K562 (cell line): Measurements from ENCODE around the gene OR9A2. TPM values are rescaled to one million over a fixed set of nuclear protein-coding genes. Genes with fewer than 3 reads are reported as not detected.
A peak's percentile ranks its signal among the peaks of the same experiment; 100 is the strongest.
"Not testable (repeated sequence)": the region's sequence is repeated elsewhere in the genome, so short reads cannot be mapped to it uniquely, and the experiment has no call there.

ENCODE experiments used
- ATAC-seq: fragments of 200-7000 bp; cut with Tn5 transposase; 3 replicates; pipeline ENCODE4 v1.9.1; 2020; ENCODE audit warnings: moderate library complexity
- BruUV-seq: library from RNA; stranded (reverse); fragments of 400-500 nt; replicated peaks from 2 replicates; lab custom pipeline; 2021; lab: Mats Ljungman, UMichigan
- CTCF ChIA-PET: fragments of 300-600 bp; formaldehyde crosslinking; extraction: SDS; loops from one replicate; lab custom pipeline; 2021; ENCODE audit warnings: low intra/inter-chr PET ratio; lab: Yijun Ruan, JAX
- POLR2A ChIA-PET: fragments of 300-600, 350-650 bp; sonication (Branson Sonifier 250); formaldehyde crosslinking; extraction: SDS; loops from one replicate; lab custom pipeline; 2021; ENCODE audit warnings: antibody characterized with exemption, inconsistent platforms; lab: Yijun Ruan, JAX
- DNase-seq, 4 experiments: peaks; one replicate each; pipeline versions ENCODE4 v3.0.0 to v3.0.0-alpha.2; 2011 to 2018; ENCODE audit warnings: low spot score in 3 of 4, mixed read lengths in 3 of 4; ENCODE audit errors: extremely low read depth in 1 of 4
- FAIRE-seq: peaks from 2 replicates; lab custom pipeline; 2011; peaks lifted over from hg19 to GRCh38; lab: Jason Lieb, UNC
- H2AFZ ChIP-seq: 2 replicates; pipeline ENCODE4 v1.6.0; 2011; ENCODE audit warnings: low read depth, low read length, control low read depth, inconsistent platforms
- H3K27ac ChIP-seq: fragments of 200-600 bp; 3 replicates; pipeline ENCODE4 v1.8.0; 2011; ENCODE audit warnings: low read depth, mild to moderate bottlenecking, control low read depth, inconsistent platforms, low read length, moderate library complexity, mixed read lengths; ENCODE audit errors: extremely low read depth
- H3K27me3 ChIP-seq, 2 experiments: fragments of 300-600 bp in 1 of 2; 2 replicates in 1 of 2; 3 replicates in 1 of 2; pipeline versions ENCODE4 v1.6.0 to v1.8.0; 2011; ENCODE audit warnings: inconsistent platforms in 2 of 2, low read length in 2 of 2, mild to moderate bottlenecking in 1 of 2, mixed read lengths in 1 of 2, moderate library complexity in 1 of 2; ENCODE audit not compliant: control insufficient read depth in 2 of 2, insufficient read depth in 2 of 2
- H3K36me3 ChIP-seq: fragments of 300-600 bp; 3 replicates; pipeline ENCODE4 v1.8.0; 2011; ENCODE audit warnings: mild to moderate bottlenecking, low read length, inconsistent platforms; ENCODE audit not compliant: control insufficient read depth, insufficient read depth
- H3K4me1 ChIP-seq, 2 experiments: fragments of 200-600 bp in 1 of 2; replicated peaks in 1 of 2; 2 replicates in 1 of 2; 3 replicates in 1 of 2; pipeline versions ENCODE4 v1.5.1 to v1.8.0; 2011; ENCODE audit warnings: inconsistent platforms in 2 of 2, low read length in 2 of 2, mild to moderate bottlenecking in 1 of 2, mixed read lengths in 1 of 2, moderate library complexity in 1 of 2; ENCODE audit not compliant: control insufficient read depth in 2 of 2, insufficient read depth in 2 of 2
- H3K4me2 ChIP-seq: 2 replicates; pipeline ENCODE4 v1.6.1; 2011; ENCODE audit warnings: low read length, control low read depth, inconsistent platforms, mixed read lengths; ENCODE audit not compliant: insufficient read depth
- H3K4me3 ChIP-seq: fragments of 200-600 bp; sonication (generic), shearing (Covaris generic); 2 replicates; pipeline ENCODE4 v1.5.1; 2016; ENCODE audit warnings: control low read depth, inconsistent platforms
- H3K79me2 ChIP-seq: fragments of 200-600 bp; 3 replicates; pipeline ENCODE4 v1.8.0; 2011; ENCODE audit warnings: low read length, inconsistent platforms; ENCODE audit not compliant: control insufficient read depth, insufficient read depth
- H3K9ac ChIP-seq, 2 experiments: 2 replicates each; pipeline versions ENCODE4 v1.6.0 to v1.6.1; 2011; ENCODE audit warnings: low read depth in 2 of 2, low read length in 2 of 2, control low read depth in 1 of 2, inconsistent platforms in 1 of 2, mild to moderate bottlenecking in 1 of 2, mixed read lengths in 1 of 2; ENCODE audit not compliant: insufficient read depth in 1 of 2
- H3K9me1 ChIP-seq: one replicate; pipeline ENCODE4 v1.6.0; 2011; ENCODE audit warnings: inconsistent platforms, mild to moderate bottlenecking, low read length, moderate library complexity; ENCODE audit not compliant: control insufficient read depth, insufficient read depth
- H3K9me3 ChIP-seq: replicated peaks from 2 replicates; pipeline ENCODE4 v1.5.1; 2011; ENCODE audit warnings: low read depth, low read length, inconsistent platforms; ENCODE audit not compliant: control insufficient read depth, insufficient read depth
- H4K20me1 ChIP-seq: replicated peaks from 2 replicates; pipeline ENCODE4 v1.6.1; 2011; ENCODE audit warnings: low read length, inconsistent platforms, mixed read lengths; ENCODE audit not compliant: control insufficient read depth, insufficient read depth
- ADNP ChIP-seq: fragments of 200-800 bp; sonication (Bioruptor generic); IDR thresholded peaks from 2 replicates; pipeline ENCODE4 v1.6.1; 2016; ENCODE audit warnings: missing genetic modification characterization, missing compliant biosample characterization
- BCOR ChIP-seq: fragments of 450-650 bp; IDR thresholded peaks from 2 replicates; pipeline ENCODE4 v1.6.1; 2016
- KDM1A ChIP-seq, 2 experiments: fragments of 450-650 bp; IDR thresholded peaks; 2 replicates each; pipeline ENCODE4 v1.6.1; 2016; ENCODE audit warnings: mild to moderate bottlenecking in 2 of 2
- RBM25 ChIP-seq: fragments of 200-400 bp; formaldehyde crosslinking; IDR thresholded peaks from 2 replicates; pipeline ENCODE4 v1.6.1; 2018; ENCODE audit warnings: low read length, low read depth, moderate library complexity; ENCODE audit not compliant: severe bottlenecking
- ZNF146 ChIP-seq: IDR thresholded peaks from one replicate; pipeline ENCODE4 v1.6.1; 2018; ENCODE audit warnings: missing compliant biosample characterization; ENCODE audit not compliant: unreplicated experiment
- WGBS: fragments of 100-300 bp; shearing (Covaris generic); methylation state at CpG from one replicate; pipeline ENCODE4 v1.1.6; 2016; ENCODE audit warnings: low coverage, mixed read lengths; ENCODE audit not compliant: insufficient coverage; ENCODE audit errors: missing lambda C conversion rate; 5-methylcytosine and 5-hydroxymethylcytosine counted together
- in situ Hi-C: fragments of 300-500 bp; cut with MboI; formaldehyde crosslinking; loops from 4 replicates; pipeline ENCODE4 v1.15.0; 2018; ENCODE audit warnings: inconsistent platforms, mixed read lengths
- intact Hi-C: fragments of 100-400 bp; cut with micrococcal nuclease; formaldehyde crosslinking; loops from 2 replicates; pipeline ENCODE4 v1.14.2; 2022
- polyA plus RNA-seq, 8 experiments: library from polyadenylated mRNA; depleted of rRNA in 4 of 8; stranded (reverse) in 5 of 8; unstranded in 3 of 8; fragments of >200 nt; fragmentation: Nextera tagmentation in 2 of 8; fragmentation: Illumina TruSeq in 1 of 8; extraction: Ambion mirVana in 2 of 8; extraction: Trizol in 1 of 8; gene quantifications; 2 replicates each; pipeline versions ENCODE4 v1.2.1 to v1.2.3, GENCODE V29; 2011 to 2014; ENCODE audit warnings: inconsistent platforms in 1 of 8, missing spikeins in 1 of 8
- total RNA-seq, 7 experiments: library from RNA; depleted of rRNA in 6 of 7; stranded (reverse); fragments of >200 nt in 6 of 7; fragmentation: Illumina TruSeq in 2 of 7; extraction: Trizol in 2 of 7; gene quantifications; 2 replicates each; pipeline versions ENCODE4 v1.2.1 to v1.2.3, GENCODE V29; 2011 to 2021; ENCODE audit warnings: low replicate concordance in 1 of 7

OR9A2 gene
- total and polyA plus RNA-seq, 9 of the 15 experiments (the other 6 are each of a cell fraction or from before 2014, with no cell fraction given), result not detected

- not testable (repeated sequence) for H3K4me3 ChIP-seq, H3K27me3 ChIP-seq, FAIRE-seq, H3K9me3 ChIP-seq
- POLR2A ChIA-PET, result interaction anchor here (0.8 kb wide), 1 partner anchor 47 kb away, joined by 3 read pairs; no protein-coding TSS in a partner anchor
- TF ChIP-seq ADNP (tag), result peak; percentile 65; the same call in 1 of the 2 replicates
- peak; percentile 49 to 78 for TF ChIP-seq KDM1A (IDR thresholded peaks at IDR 0.05)
- TF ChIP-seq BCOR, result peak; percentile 81
- TF ChIP-seq ZNF146 (CRISPR knock-in tag), result peak; percentile 99
- TF ChIP-seq RBM25, result peak; percentile 89
- TF ChIP-seq, all 486 proteins: peak for 5; not testable (repeated sequence) for 481
- in situ Hi-C loops, H2AFZ ChIP-seq, H3K79me2 ChIP-seq, H3K4me2 ChIP-seq, H3K27ac ChIP-seq, ATAC-seq, DNase-seq, intact Hi-C loops, H3K9me1 ChIP-seq, H3K9ac ChIP-seq, CTCF ChIA-PET, H4K20me1 ChIP-seq, H3K4me1 ChIP-seq, H3K36me3 ChIP-seq, BruUV-seq: not testable (repeated sequence)
- 23% methylated on average over 4 of the region's 4 CpGs for WGBS
Measured at GRCh38 chr7:142978402-142978801, 48.5 kb downstream of the OR9A2 start.

Other genes with a start within 250 kb of the OR9A2 start
Only the 7 nearest of the 10 such genes appear.
- 0.04 and 0.36 TPM in 2 replicates for gene TRPV6, start 141.4 kb downstream of the OR9A2 start, total RNA-seq (2014; rRNA removed)
- gene TRPV6, start 141.4 kb downstream of the OR9A2 start, total RNA-seq (2014; rRNA removed; fragmentation: Illumina TruSeq; extraction: Trizol), result 0.11 and 0.51 TPM in 2 replicates
- 0.04 and 0.11 TPM in 2 replicates for gene TRPV6, start 141.4 kb downstream of the OR9A2 start, total RNA-seq (2015; rRNA removed; fragmentation: Illumina TruSeq; extraction: Trizol)
- gene TRPV6, start 141.4 kb downstream of the OR9A2 start, total RNA-seq (2021), result 0.18 and 0.81 TPM in 2 replicates
- 0.08 and 0.37 TPM in 2 replicates for gene TRPV6, start 141.4 kb downstream of the OR9A2 start, polyA plus RNA-seq (2011; rRNA removed)
- 0.25 and 0.26 TPM in 2 replicates for gene TRPV6, start 141.4 kb downstream of the OR9A2 start, polyA plus RNA-seq (2014; fragmentation: Illumina TruSeq; extraction: Trizol)
- gene TRPV6, start 141.4 kb downstream of the OR9A2 start, polyA plus RNA-seq (2014; fragmentation: Nextera tagmentation; extraction: Ambion mirVana), result under 1 TPM; 0.04 to 0.06 TPM
- 0.22 and 0.32 TPM in 2 replicates for gene TRPV6, start 141.4 kb downstream of the OR9A2 start, polyA plus RNA-seq (2014; rRNA removed)
- gene TRPV5, start 93.4 kb downstream of the OR9A2 start, total RNA-seq (2014; rRNA removed), result not detected in 2 replicates
- not detected in 2 replicates for gene TRPV5, start 93.4 kb downstream of the OR9A2 start, total RNA-seq (2014; rRNA removed; fragmentation: Illumina TruSeq; extraction: Trizol)
- gene TRPV5, start 93.4 kb downstream of the OR9A2 start, total RNA-seq (2015; rRNA removed; fragmentation: Illumina TruSeq; extraction: Trizol), result not detected in 2 replicates
- not detected in 2 replicates for gene TRPV5, start 93.4 kb downstream of the OR9A2 start, total RNA-seq (2021)
- gene TRPV5, start 93.4 kb downstream of the OR9A2 start, polyA plus RNA-seq (2011; rRNA removed), result 0.12 TPM in 1 of 2 replicates, not detected in the other
- 0.04 TPM in 1 of 2 replicates, not detected in the other for gene TRPV5, start 93.4 kb downstream of the OR9A2 start, polyA plus RNA-seq (2014; fragmentation: Illumina TruSeq; extraction: Trizol)
- not detected for gene TRPV5, start 93.4 kb downstream of the OR9A2 start, polyA plus RNA-seq (2014; fragmentation: Nextera tagmentation; extraction: Ambion mirVana)
- not detected in 2 replicates for gene TRPV5, start 93.4 kb downstream of the OR9A2 start, polyA plus RNA-seq (2014; rRNA removed)
- not detected in 2 replicates for gene LLCFC1, start 87.6 kb downstream of the OR9A2 start, total RNA-seq (2014; rRNA removed)
- not detected in 2 replicates for gene LLCFC1, start 87.6 kb downstream of the OR9A2 start, total RNA-seq (2014; rRNA removed; fragmentation: Illumina TruSeq; extraction: Trizol)
- not detected in 2 replicates for gene LLCFC1, start 87.6 kb downstream of the OR9A2 start, total RNA-seq (2015; rRNA removed; fragmentation: Illumina TruSeq; extraction: Trizol)
- gene LLCFC1, start 87.6 kb downstream of the OR9A2 start, total RNA-seq (2021), result not detected in 2 replicates
- gene LLCFC1, start 87.6 kb downstream of the OR9A2 start, polyA plus RNA-seq (2011; rRNA removed), result not detected in 2 replicates
- gene LLCFC1, start 87.6 kb downstream of the OR9A2 start, polyA plus RNA-seq (2014; fragmentation: Illumina TruSeq; extraction: Trizol), result not detected in 2 replicates
- not detected for gene LLCFC1, start 87.6 kb downstream of the OR9A2 start, polyA plus RNA-seq (2014; fragmentation: Nextera tagmentation; extraction: Ambion mirVana)
- not detected in 2 replicates for gene LLCFC1, start 87.6 kb downstream of the OR9A2 start, polyA plus RNA-seq (2014; rRNA removed)
- 15.9 and 22.0 TPM in 2 replicates for gene KEL, start 64.8 kb downstream of the OR9A2 start, total RNA-seq (2014; rRNA removed)
- 19.2 and 19.3 TPM in 2 replicates for gene KEL, start 64.8 kb downstream of the OR9A2 start, total RNA-seq (2014; rRNA removed; fragmentation: Illumina TruSeq; extraction: Trizol)
- gene KEL, start 64.8 kb downstream of the OR9A2 start, total RNA-seq (2015; rRNA removed; fragmentation: Illumina TruSeq; extraction: Trizol), result 22.2 and 25.5 TPM in 2 replicates
- gene KEL, start 64.8 kb downstream of the OR9A2 start, total RNA-seq (2021), result 28.7 and 34.3 TPM in 2 replicates
- 47.4 and 72.0 TPM in 2 replicates for gene KEL, start 64.8 kb downstream of the OR9A2 start, polyA plus RNA-seq (2011; rRNA removed)
- gene KEL, start 64.8 kb downstream of the OR9A2 start, polyA plus RNA-seq (2014; fragmentation: Illumina TruSeq; extraction: Trizol), result 33.8 and 35.3 TPM in 2 replicates
- gene KEL, start 64.8 kb downstream of the OR9A2 start, polyA plus RNA-seq (2014; fragmentation: Nextera tagmentation; extraction: Ambion mirVana), result 10 to 100 TPM in 1 of 2 experiments, 1 to 10 TPM in 1; 9.0 to 18.9 TPM
- gene KEL, start 64.8 kb downstream of the OR9A2 start, polyA plus RNA-seq (2014; rRNA removed), result 33.1 and 36.7 TPM in 2 replicates
- not detected in 2 replicates for gene OR6V1, start 25.2 kb upstream of the OR9A2 start, total RNA-seq (2014; rRNA removed)
- gene OR6V1, start 25.2 kb upstream of the OR9A2 start, total RNA-seq (2014; rRNA removed; fragmentation: Illumina TruSeq; extraction: Trizol), result not detected in 2 replicates
- gene OR6V1, start 25.2 kb upstream of the OR9A2 start, total RNA-seq (2015; rRNA removed; fragmentation: Illumina TruSeq; extraction: Trizol), result not detected in 2 replicates
- gene OR6V1, start 25.2 kb upstream of the OR9A2 start, total RNA-seq (2021), result not detected in 2 replicates
- not detected in 2 replicates for gene OR6V1, start 25.2 kb upstream of the OR9A2 start, polyA plus RNA-seq (2011; rRNA removed)
- gene OR6V1, start 25.2 kb upstream of the OR9A2 start, polyA plus RNA-seq (2014; fragmentation: Illumina TruSeq; extraction: Trizol), result not detected in 2 replicates
- not detected for gene OR6V1, start 25.2 kb upstream of the OR9A2 start, polyA plus RNA-seq (2014; fragmentation: Nextera tagmentation; extraction: Ambion mirVana)
- not detected in 2 replicates for gene OR6V1, start 25.2 kb upstream of the OR9A2 start, polyA plus RNA-seq (2014; rRNA removed)
- gene PIP, start 104.9 kb upstream of the OR9A2 start, total RNA-seq (2014; rRNA removed), result not detected in 2 replicates
- gene PIP, start 104.9 kb upstream of the OR9A2 start, total RNA-seq (2014; rRNA removed; fragmentation: Illumina TruSeq; extraction: Trizol), result not detected in 2 replicates
- gene PIP, start 104.9 kb upstream of the OR9A2 start, total RNA-seq (2015; rRNA removed; fragmentation: Illumina TruSeq; extraction: Trizol), result not detected in 2 replicates
- gene PIP, start 104.9 kb upstream of the OR9A2 start, total RNA-seq (2021), result not detected in 2 replicates
- gene PIP, start 104.9 kb upstream of the OR9A2 start, polyA plus RNA-seq (2011; rRNA removed), result not detected in 2 replicates
- gene PIP, start 104.9 kb upstream of the OR9A2 start, polyA plus RNA-seq (2014; fragmentation: Illumina TruSeq; extraction: Trizol), result not detected in 2 replicates
- gene PIP, start 104.9 kb upstream of the OR9A2 start, polyA plus RNA-seq (2014; fragmentation: Nextera tagmentation; extraction: Ambion mirVana), result not detected
- not detected in 2 replicates for gene PIP, start 104.9 kb upstream of the OR9A2 start, polyA plus RNA-seq (2014; rRNA removed)
- gene TAS2R39, start 156.3 kb upstream of the OR9A2 start, total RNA-seq (2014; rRNA removed), result not detected in 2 replicates
- gene TAS2R39, start 156.3 kb upstream of the OR9A2 start, total RNA-seq (2014; rRNA removed; fragmentation: Illumina TruSeq; extraction: Trizol), result not detected in 2 replicates
- gene TAS2R39, start 156.3 kb upstream of the OR9A2 start, total RNA-seq (2015; rRNA removed; fragmentation: Illumina TruSeq; extraction: Trizol), result not detected in 2 replicates
- gene TAS2R39, start 156.3 kb upstream of the OR9A2 start, total RNA-seq (2021), result not detected in 2 replicates
- gene TAS2R39, start 156.3 kb upstream of the OR9A2 start, polyA plus RNA-seq (2011; rRNA removed), result not detected in 2 replicates
- gene TAS2R39, start 156.3 kb upstream of the OR9A2 start, polyA plus RNA-seq (2014; fragmentation: Illumina TruSeq; extraction: Trizol), result not detected in 2 replicates
- gene TAS2R39, start 156.3 kb upstream of the OR9A2 start, polyA plus RNA-seq (2014; fragmentation: Nextera tagmentation; extraction: Ambion mirVana), result not detected
- not detected in 2 replicates for gene TAS2R39, start 156.3 kb upstream of the OR9A2 start, polyA plus RNA-seq (2014; rRNA removed)